Stimulated activated CD4-positive, alpha-beta T cell treated with anti-CD3 and anti-CD28 coated beads, Interleukin-15, amount 100 ng/mL, for 1 hour (primary cell): Measurements from ENCODE around the gene GALNT10.

Experiments
- DNase-seq, 2 donors: peaks; one replicate each; pipeline ENCODE4 v3.0.0-alpha.2; 2020; ENCODE audit warnings: low read depth in 1 of 2, low spot score in 1 of 2

GALNT10 gene

DNA sequence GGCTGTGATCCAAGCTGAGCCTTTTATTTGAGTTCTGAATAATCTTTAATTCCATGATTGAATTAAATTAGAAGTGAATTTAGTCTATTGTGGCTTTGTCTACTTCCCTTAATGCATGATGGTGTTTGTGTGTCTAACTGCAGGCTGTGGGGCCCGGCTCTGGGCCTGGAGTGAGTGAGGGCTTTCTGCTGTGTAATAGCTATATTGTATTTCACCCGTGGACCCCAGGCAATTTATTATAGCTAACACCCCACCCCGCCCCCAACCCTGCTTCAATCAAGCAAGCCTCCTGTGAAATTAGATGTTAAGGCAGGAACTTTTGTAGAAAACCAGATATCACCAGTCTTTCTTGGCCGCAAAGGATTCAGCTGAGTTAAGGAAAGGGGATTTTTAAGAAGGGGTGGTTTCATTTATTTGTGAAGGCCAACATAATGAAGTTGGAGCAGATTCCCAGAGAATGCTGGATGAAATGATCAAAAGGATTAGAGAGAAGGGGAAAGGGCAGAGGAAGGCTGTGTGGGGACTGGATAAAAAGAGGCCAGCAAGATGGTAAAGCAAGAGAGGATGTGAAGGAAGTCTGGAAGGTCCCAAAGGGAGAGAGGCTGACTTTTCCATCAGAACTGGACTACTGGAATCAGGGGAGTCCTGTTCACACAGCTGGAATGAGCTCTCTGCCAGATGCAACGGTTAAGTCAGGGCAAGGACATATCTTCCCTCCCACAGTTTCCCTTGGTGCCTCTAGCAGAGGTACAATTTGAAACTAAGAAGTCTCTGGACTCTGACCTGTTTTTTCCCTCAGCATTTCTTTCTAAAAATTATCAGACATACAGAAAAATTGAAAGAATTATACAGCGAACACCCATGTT, 129.9 kb downstream of the GALNT10 start:
- DNase-seq: no peak

GRCh38 chr5:154321546-154321945, 131.0 kb downstream of the GALNT10 start:
- DNase-seq: no peak

DNA sequence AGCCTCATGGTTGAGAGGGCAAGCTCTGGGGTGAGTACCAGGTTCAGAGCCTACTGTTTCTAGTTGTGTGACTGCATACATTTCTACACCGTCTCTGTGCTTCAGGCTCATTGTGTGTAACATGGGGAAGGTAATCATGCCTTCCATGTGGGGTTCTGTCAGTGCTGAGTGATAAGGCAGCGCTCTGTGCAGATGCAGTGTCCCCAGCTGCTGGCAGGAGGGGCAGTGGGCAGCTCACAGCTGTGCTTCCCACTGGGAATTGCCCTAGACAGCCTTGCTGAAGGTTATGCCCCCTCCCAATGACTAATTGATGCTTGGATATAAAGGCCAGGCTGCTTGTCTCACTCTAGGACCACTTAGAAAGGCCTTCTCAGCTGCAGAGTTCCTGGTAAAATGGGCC, 133.5 kb downstream of the GALNT10 start:
- DNase-seq: no peak

GRCh38 chr5:154325566-154325965, 135.0 kb downstream of the GALNT10 start:
- no peak for DNase-seq

GRCh38 chr5:154329062-154329461, 138.5 kb downstream of the GALNT10 start:
- no peak for DNase-seq

GRCh38 chr5:154329519-154330040, 139.0 kb downstream of the GALNT10 start:
- no peak for DNase-seq

DNA sequence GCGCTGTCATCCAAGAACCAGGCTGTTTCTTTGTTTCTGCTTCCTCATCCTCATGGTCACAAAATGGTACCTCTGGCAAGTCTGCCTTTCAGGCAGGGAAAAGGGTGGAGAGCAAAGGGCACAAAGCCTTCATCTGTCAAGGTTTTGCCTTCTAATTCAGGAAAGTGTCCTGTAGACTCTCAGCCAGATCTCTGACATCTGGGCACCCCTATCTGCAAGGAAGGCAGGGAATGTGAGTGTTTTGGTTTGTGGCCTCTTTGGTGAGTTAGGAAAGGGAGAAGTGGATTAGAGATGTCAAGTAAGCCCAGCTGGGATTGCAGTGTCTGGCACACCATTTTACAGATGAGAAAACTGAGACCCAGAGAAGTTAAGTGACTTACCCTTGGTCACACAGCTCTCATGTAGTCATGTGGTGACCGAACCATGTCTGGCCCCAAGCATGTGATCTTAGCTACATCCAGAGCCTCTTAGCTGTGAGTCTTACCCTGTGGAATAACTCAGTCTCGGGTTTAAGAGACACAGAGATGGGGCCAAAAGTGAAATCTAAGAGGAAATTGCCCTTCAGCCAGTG, 139.6 kb downstream of the GALNT10 start:
- DNase-seq: no peak

- DNase-seq: no peak
Measured at GRCh38 chr5:154331232-154331631, 140.7 kb downstream of the GALNT10 start.

GRCh38 chr5:154331924-154332323, 141.4 kb downstream of the GALNT10 start:
- no peak for DNase-seq

DNA sequence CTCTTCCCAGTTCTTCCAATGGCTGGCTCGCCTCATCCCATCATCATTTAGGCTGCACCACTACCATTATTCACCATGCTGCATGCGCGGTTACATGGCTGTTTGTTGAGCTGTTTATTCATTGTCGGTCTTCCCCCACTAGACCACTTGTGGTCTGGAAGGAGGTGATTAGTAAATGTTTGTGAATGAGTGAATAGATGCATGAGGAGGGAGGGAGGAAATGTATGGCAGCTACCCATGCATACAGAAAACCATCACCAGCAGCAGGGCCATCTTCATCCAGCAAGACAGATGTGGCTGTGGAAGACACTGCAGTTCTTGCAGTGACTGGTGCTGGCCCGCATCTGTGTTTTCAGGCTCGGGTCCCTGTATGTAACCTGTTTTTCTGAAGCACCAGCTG, 141.9 kb downstream of the GALNT10 start:
- DNase-seq: no peak

GRCh38 chr5:154333016-154333415, 142.5 kb downstream of the GALNT10 start:
- DNase-seq: no peak

DNA sequence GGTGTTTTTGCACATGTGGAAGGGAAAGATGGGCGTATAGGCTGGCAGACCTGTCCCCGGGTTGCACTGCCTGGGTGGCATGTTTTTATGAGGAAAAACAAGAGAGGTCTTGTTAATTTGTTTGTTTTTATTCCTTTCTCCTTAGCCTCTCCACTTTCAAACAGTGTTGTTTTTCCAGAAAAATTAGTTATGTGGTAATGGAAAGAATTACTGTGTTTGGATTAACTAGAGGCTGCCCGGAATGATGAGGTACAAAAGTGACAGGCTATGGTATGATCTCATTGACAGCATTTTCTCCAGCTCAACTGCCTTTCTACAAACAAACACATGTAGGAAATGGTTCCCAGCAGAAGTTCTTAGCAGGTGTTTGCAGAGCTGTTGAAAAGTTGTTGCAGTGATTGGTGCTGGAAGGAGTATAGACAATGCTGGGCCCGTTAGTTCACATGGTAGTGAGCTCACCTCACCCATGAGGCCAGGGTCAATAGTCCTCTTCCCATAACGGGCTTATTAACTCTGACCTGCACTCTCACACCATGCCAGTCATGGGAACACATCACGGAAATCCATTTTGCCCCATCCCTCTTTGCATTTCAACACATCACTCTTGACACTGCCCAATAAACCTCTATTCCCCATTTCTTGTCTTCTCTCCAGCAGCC, 144.0 kb downstream of the GALNT10 start:
- DNase-seq: no peak

DNA sequence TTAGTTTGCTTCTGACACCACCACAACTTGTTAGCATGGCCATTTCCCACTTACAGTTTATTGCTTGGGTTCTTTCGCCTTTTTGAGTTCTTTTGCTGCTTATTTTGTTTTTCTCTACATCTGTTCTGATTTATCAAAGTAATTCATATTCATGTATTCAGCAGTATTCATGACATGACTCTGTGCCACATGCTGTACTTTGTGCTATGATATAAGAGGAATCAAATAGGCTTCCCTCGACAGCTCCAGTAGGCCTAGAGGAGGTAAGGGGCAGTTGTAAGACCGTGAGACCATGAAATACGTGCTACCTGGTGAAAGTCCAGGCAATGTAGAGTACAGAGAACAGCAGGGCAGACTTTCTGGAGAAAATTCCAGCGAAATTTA, 144.5 kb downstream of the GALNT10 start:
- no peak for DNase-seq

GRCh38 chr5:154341620-154342019, 151.1 kb downstream of the GALNT10 start:
- DNase-seq: no peak

DNA sequence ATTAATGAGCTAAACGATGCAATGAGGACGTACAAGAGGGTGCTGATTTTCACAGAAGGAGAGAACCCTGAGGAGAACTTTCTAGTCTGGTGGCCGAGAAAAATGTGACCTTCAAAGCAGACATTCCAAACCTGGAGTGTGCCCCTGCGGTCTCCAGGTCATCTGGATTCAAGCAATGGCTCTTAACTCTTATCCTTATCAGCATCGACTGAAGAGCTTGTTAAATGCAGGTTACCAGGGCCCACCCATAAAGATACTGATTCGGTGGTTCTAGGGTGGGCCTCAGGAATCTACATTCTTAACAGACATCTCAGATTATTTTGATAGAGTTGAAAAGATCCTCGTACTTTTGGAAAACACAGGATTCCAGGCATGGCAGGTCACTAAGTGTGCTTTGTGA, 151.7 kb downstream of the GALNT10 start:
- no peak for DNase-seq

- no peak for DNase-seq
Measured at GRCh38 chr5:154342963-154343362, 152.4 kb downstream of the GALNT10 start.

GRCh38 chr5:154344461-154344860, 153.9 kb downstream of the GALNT10 start:
- no peak for DNase-seq

DNA sequence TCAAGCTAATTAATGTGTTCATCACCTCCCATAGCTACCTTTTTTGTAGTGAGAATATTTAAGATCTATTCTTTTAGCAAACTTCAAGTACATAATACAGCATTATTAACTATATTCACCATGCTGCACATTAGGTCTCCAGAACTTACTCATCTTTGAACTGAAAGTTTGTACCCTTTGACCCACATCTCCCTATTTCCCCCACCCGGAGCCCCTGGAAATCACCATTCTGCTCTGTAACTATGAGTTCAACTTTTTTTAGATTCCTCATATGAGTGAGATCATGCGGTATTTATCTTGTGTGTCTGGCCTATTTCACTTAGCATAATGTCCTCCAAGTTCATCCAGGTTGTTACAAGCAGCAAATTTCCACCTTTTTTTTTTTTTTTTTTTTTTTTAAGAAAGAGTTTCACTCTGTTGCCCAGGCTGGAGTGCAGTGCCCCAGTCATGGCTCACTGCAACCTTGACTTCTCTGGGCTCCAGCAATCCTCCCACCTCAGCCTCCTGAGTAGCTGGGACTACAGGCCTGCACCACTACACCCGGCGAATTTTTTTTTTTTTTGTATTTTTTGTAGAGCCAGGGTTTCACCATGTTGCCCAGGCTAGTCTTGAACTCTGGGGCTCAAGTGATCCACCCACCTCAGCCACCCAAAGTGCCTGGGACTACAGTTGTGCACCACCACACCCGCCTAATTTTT, 154.9 kb downstream of the GALNT10 start:
- DNase-seq: no peak

GRCh38 chr5:154346427-154346826, 155.9 kb downstream of the GALNT10 start:
- DNase-seq: no peak

- no peak for DNase-seq
Measured at GRCh38 chr5:154349626-154350264, 159.2 kb downstream of the GALNT10 start.

- no peak for DNase-seq
Measured at GRCh38 chr5:154351141-154351540, 160.6 kb downstream of the GALNT10 start.
